ENCODE results near the gene NUDT8. TPM values are rescaled to one million over a fixed set of nuclear protein-coding genes. Genes with fewer than 3 reads are reported as not detected.
"Not testable (repeated sequence)": the region's sequence is repeated elsewhere in the genome, so short reads cannot be mapped to it uniquely, and the experiment has no call there.

Gene NUDT8
- total and polyA plus RNA-seq, 5 donors from 2014 or later: 1.2 to 3.7 (median 2.1) TPM

DNA sequence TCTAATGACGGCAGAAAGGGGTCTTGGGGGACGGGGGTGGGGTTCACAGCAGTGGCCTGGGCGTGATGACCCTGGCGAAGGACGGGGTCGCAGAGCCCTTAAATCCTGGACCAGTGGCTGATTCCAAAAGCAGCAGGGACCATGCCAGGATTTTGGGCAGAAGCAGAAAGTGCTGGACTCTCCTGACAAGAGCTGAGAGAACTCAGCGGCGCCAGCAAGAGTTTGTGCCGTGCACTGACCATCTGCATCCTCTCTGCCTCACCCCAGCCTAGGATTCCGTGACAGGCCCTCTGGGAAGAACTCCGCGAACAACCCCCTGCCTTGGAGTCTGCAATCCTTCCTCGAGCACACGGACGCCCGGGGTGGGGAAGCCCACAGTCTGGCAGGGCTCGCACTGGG lies 23.6 kb downstream of the NUDT8 start:
- Mint-ChIP-seq H3K4me1 (peaks cover 0 to 25% (median 11%) of the 10 kb centered on the region in 4 donors), H3K27ac (peak overlapping the region; percentile 70 to 92 (median 91)), H3K27me3 (peaks cover 20% of the 10 kb centered on the region), H3K36me3 (peaks cover 14% of the 10 kb centered on the region), H3K4me3 (peak overlapping the region; percentile 88 to 92 (median 90)), H3K9me3 (peaks cover 0 to 2% (median 0%) of the 10 kb centered on the region in 7 donors)
- H3K9me3 ChIP-seq (ENCODE audit: control insufficient read depth in 2 of 2, low read length in 2 of 2): no peaks in the 10 kb centered on the region
- no peak for ATAC-seq (ENCODE audit: low read depth in 2 of 2)
- no peak for DNase-seq
- peaks cover 9% of the 10 kb centered on the region for H3K27me3 ChIP-seq (ENCODE audit: control insufficient read depth, insufficient read depth, low read length)
- H3K4me3 ChIP-seq (ENCODE audit: low read depth, low read length): peak overlapping the region; percentile 79
- H3K36me3 ChIP-seq (ENCODE audit: control insufficient read depth, insufficient read depth, low read length): peaks cover 20% of the 10 kb centered on the region
- H3K4me1 ChIP-seq (ENCODE audit: control insufficient read depth, insufficient read depth, low read length, poor library complexity, severe bottlenecking): peaks cover 21% of the 10 kb centered on the region
- peak overlapping the region; percentile 75 for H3K27ac ChIP-seq (ENCODE audit: insufficient read depth, low read length, poor library complexity, severe bottlenecking)

DNA sequence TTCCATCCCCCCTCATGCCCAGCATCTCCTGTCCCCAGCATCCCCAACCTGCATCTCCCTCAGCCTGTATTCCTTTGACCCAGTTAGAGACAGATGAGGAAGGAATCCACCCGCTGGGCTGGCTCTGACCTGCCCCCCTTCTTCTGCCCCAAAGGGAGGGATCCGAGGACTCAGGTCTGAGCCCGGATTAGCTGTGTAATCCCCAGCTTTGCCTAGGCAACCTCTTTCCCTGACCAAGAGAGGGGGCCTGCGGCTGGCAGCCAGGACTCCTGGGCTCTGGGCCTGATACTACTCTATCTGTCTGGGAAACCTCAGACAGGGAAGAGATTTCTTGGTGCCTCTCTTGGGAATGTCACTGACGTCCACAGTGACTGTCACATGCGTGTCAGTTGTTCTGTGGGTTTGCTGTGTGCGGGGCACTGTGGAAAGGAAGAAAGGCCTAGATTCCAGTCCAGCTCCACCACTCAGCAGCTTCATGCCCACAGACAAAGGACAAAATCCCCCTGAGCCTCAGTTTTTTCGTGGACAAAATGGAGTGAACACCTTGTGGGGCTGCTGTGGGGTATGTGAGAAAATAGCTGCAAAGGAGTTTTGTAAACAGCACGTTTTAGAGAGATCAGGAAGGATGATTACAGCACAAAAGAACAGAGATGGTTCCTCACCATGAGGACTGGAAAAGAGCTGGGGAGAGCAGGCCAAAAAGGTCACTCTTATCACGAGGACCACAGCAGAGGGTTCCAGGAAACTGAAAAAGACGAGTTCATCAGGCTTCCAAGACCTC lies 24.3 kb downstream of the NUDT8 start:
- peaks cover 21% of the 10 kb centered on the region for H3K4me1 ChIP-seq (ENCODE audit: control insufficient read depth, insufficient read depth, low read length, poor library complexity, severe bottlenecking)
- ATAC-seq (ENCODE audit: low read depth in 2 of 2): no peak
- H3K9me3 ChIP-seq (ENCODE audit: control insufficient read depth in 2 of 2, low read length in 2 of 2): no peaks in the 10 kb centered on the region
- H3K4me3 Mint-ChIP-seq: peak overlapping the region; percentile 29 to 89 (median 68)
- DNase-seq: no peak
- H3K27me3 Mint-ChIP-seq: peaks cover 25% of the 10 kb centered on the region
- H3K36me3 Mint-ChIP-seq: peaks cover 14% of the 10 kb centered on the region
- H3K4me3 ChIP-seq (ENCODE audit: low read depth, low read length): no peak overlapping the region
- H3K27ac Mint-ChIP-seq: peak overlapping the region; percentile 31 to 92 (median 32)
- H3K27me3 ChIP-seq (ENCODE audit: control insufficient read depth, insufficient read depth, low read length): peaks cover 10% of the 10 kb centered on the region
- H3K27ac ChIP-seq (ENCODE audit: insufficient read depth, low read length, poor library complexity, severe bottlenecking): no peak overlapping the region
- peaks cover 0 to 25% (median 12%) of the 10 kb centered on the region in 4 donors for H3K4me1 Mint-ChIP-seq
- H3K9me3 Mint-ChIP-seq: peaks cover 0 to 2% (median 0%) of the 10 kb centered on the region in 7 donors
- H3K36me3 ChIP-seq (ENCODE audit: control insufficient read depth, insufficient read depth, low read length): peaks cover 13% of the 10 kb centered on the region

DNA sequence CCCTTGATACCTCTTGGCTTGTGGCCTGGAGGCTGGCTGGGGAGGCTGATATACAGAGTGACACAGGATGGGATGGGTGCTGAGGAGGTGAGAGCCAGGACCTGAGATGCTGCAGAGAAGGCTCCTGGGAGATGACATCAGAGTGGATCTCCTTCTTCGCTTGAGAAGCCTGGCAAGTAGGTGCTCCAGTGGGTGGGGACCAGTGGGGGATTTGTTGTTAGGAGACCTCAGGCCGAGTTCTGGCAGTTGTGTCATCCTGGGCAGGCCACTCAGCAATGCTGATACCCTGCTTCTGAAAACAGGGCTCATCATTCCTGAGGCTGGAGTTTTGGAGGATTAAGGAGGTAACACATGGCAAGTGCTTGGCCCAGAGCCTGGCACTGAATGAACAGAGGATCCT lies 24.9 kb downstream of the NUDT8 start:
- Histone ChIP-seq H3K27ac (ENCODE audit: insufficient read depth, low read length, poor library complexity, severe bottlenecking) (no peak overlapping the region), H3K36me3 (ENCODE audit: control insufficient read depth, insufficient read depth, low read length) (peaks cover 8% of the 10 kb centered on the region), H3K4me1 (ENCODE audit: control insufficient read depth, insufficient read depth, low read length, poor library complexity, severe bottlenecking) (peaks cover 21% of the 10 kb centered on the region), H3K27me3 (ENCODE audit: control insufficient read depth, insufficient read depth, low read length) (peaks cover 10% of the 10 kb centered on the region), H3K4me3 (ENCODE audit: low read depth, low read length) (no peak overlapping the region), H3K9me3 (ENCODE audit: control insufficient read depth in 2 of 2, low read length in 2 of 2) (no peaks in the 10 kb centered on the region)
- ATAC-seq (ENCODE audit: low read depth in 2 of 2): no peak
- H3K36me3 Mint-ChIP-seq: peaks cover 10% of the 10 kb centered on the region
- H3K4me3 Mint-ChIP-seq: peak overlapping the region in 3 of 4 donors; percentile 24 to 80 (median 62)
- peaks cover 31% of the 10 kb centered on the region for H3K27me3 Mint-ChIP-seq
- peak overlapping the region in 2 of 3 donors; percentile 31 to 32 for H3K27ac Mint-ChIP-seq
- H3K9me3 Mint-ChIP-seq: peaks cover 0 to 2% (median 0%) of the 10 kb centered on the region in 7 donors
- peaks cover 0 to 25% (median 12%) of the 10 kb centered on the region in 4 donors for H3K4me1 Mint-ChIP-seq
- no peak for DNase-seq

DNA sequence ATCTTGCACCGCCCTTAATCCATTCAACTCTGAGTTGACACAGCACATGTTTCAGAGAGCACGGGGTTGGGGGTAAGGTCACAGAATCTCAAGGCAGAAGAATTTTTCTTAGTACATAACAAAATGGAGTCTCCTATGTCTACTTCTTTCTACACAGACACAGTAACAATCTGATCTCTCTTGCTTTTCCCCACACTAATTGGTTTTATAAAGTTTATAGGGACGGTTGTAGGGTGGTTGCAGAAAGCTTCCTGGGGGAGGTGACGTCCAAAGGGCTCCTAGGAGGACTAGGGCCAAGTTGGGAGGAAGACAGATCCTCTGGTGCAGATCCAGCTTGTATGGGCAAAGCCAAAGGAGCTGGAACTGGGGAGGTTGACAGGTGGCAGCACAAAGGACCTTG lies 25.6 kb downstream of the NUDT8 start:
- not testable (repeated sequence) for H3K4me3 ChIP-seq (ENCODE audit: low read depth, low read length); H3K27ac Mint-ChIP-seq; H3K9me3 Mint-ChIP-seq; H3K27me3 ChIP-seq (ENCODE audit: control insufficient read depth, insufficient read depth, low read length); H3K9me3 ChIP-seq (ENCODE audit: control insufficient read depth in 2 of 2, low read length in 2 of 2); ATAC-seq (ENCODE audit: low read depth in 2 of 2); DNase-seq; H3K36me3 ChIP-seq (ENCODE audit: control insufficient read depth, insufficient read depth, low read length); H3K27ac ChIP-seq (ENCODE audit: insufficient read depth, low read length, poor library complexity, severe bottlenecking); H3K36me3 Mint-ChIP-seq
- peaks cover 38% of the 10 kb centered on the region for H3K27me3 Mint-ChIP-seq
- peak overlapping the region; percentile 23 to 80 (median 56) for H3K4me3 Mint-ChIP-seq
- peaks cover 0 to 25% (median 12%) of the 10 kb centered on the region in 4 donors for H3K4me1 Mint-ChIP-seq
- H3K4me1 ChIP-seq (ENCODE audit: control insufficient read depth, insufficient read depth, low read length, poor library complexity, severe bottlenecking): peaks cover 21% of the 10 kb centered on the region

DNA sequence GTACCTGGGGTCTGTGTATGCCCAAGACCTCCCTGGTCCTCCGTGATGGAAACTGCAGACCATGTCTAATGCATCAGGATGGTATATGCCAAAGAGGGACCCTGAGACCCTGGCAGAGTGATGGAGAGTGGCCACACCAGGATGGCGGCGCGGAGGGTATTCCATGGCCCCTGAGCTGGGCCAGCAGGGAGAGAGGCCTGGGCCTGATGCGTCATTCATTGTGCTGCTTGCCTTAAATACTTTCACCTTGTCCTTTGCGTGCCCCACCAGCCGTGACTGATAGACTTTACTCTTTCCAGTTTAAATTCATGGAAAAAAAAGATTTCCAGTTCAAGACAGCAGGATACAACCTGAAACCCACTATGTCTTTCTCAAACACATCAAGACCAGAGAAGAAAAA lies 28.6 kb downstream of the NUDT8 start:
- no peak overlapping the region for H3K27ac Mint-ChIP-seq
- Histone ChIP-seq H3K9me3 (ENCODE audit: control insufficient read depth in 2 of 2, low read length in 2 of 2) (peaks cover 0 to 2% of the 10 kb centered on the region in 2 experiments), H3K4me1 (ENCODE audit: control insufficient read depth, insufficient read depth, low read length, poor library complexity, severe bottlenecking) (peaks cover 4% of the 10 kb centered on the region), H3K4me3 (ENCODE audit: low read depth, low read length) (no peak overlapping the region), H3K27ac (ENCODE audit: insufficient read depth, low read length, poor library complexity, severe bottlenecking) (no peak overlapping the region), H3K27me3 (ENCODE audit: control insufficient read depth, insufficient read depth, low read length) (peaks cover 10% of the 10 kb centered on the region), H3K36me3 (ENCODE audit: control insufficient read depth, insufficient read depth, low read length) (no peaks in the 10 kb centered on the region)
- ATAC-seq (ENCODE audit: low read depth in 2 of 2) (no peak), DNase-seq (no peak)
- no peaks in the 10 kb centered on the region for H3K9me3 Mint-ChIP-seq
- H3K36me3 Mint-ChIP-seq: no peaks in the 10 kb centered on the region
- H3K27me3 Mint-ChIP-seq: peaks cover 49% of the 10 kb centered on the region
- H3K4me3 Mint-ChIP-seq: no peak overlapping the region
- peaks cover 0 to 7% (median 5%) of the 10 kb centered on the region in 4 donors for H3K4me1 Mint-ChIP-seq

DNA sequence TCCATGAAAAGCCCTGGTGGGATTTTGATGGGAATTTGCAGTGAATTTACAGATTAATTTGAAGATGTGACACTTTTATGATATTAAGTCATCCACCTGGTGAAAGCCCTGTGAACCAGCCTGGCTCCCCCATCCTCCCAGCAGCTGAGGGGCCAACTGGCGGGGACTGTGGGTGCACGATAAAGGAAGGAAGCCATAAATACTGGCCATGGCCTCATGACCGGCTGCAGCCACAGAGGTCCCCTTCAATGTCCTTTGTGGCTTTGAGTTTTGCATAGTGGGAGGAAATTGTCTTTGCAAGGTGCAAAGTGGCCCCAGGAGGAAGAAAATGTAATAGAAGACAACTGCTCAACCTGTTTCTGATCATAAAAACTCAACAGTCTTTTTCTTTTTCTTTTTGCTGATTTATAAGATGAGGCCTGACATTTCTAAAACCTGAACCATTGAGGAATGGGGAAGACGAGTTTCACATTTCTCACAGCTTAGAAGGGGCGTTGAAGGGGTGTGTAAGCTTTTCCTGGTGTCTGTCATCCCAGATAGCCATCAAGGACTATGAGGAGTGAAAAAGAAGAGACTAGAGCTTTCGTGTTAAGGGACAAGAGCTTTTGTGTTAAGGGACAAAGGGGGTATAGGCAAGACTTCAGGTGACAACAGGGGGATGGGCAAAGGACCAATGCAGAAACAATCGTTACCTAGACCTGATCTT lies 29.3 kb downstream of the NUDT8 start:
- no peaks in the 10 kb centered on the region for H3K36me3 ChIP-seq (ENCODE audit: control insufficient read depth, insufficient read depth, low read length)
- H3K27me3 ChIP-seq (ENCODE audit: control insufficient read depth, insufficient read depth, low read length): peaks cover 10% of the 10 kb centered on the region
- H3K27me3 Mint-ChIP-seq: peaks cover 49% of the 10 kb centered on the region
- no peak overlapping the region for H3K4me3 ChIP-seq (ENCODE audit: low read depth, low read length)
- H3K27ac Mint-ChIP-seq: no peak overlapping the region
- no peak overlapping the region for H3K27ac ChIP-seq (ENCODE audit: insufficient read depth, low read length, poor library complexity, severe bottlenecking)
- ATAC-seq (ENCODE audit: low read depth in 2 of 2): no peak
- H3K36me3 Mint-ChIP-seq: no peaks in the 10 kb centered on the region
- no peaks in the 10 kb centered on the region for H3K4me1 ChIP-seq (ENCODE audit: control insufficient read depth, insufficient read depth, low read length, poor library complexity, severe bottlenecking)
- peaks cover 0 to 7% (median 1%) of the 10 kb centered on the region in 4 donors for H3K4me1 Mint-ChIP-seq
- DNase-seq: no peak
- H3K9me3 Mint-ChIP-seq: no peaks in the 10 kb centered on the region
- H3K4me3 Mint-ChIP-seq: no peak overlapping the region
- peaks cover 0 to 2% of the 10 kb centered on the region in 2 experiments for H3K9me3 ChIP-seq (ENCODE audit: control insufficient read depth in 2 of 2, low read length in 2 of 2)

DNA sequence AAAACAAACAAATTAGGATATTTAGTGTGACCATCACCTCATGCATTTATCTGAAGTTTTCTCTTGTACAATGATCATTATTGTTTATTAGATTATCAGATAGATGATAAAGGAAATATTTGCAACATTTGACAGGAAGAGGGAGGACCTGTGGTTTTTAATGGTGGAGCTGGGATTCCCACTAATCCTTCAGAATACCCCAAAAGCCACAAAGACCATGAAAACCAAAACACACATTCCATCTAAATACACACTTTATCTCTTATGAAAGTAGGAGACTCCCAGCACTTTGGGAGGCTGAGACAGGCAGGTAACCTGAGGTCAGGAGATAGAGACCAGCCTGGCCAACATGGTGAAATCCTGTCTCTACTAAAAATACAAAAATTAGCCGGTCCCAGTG lies 30.6 kb downstream of the NUDT8 start:
- Histone ChIP-seq H3K9me3 (ENCODE audit: control insufficient read depth in 2 of 2, low read length in 2 of 2) (peaks cover 0 to 2% of the 10 kb centered on the region in 2 experiments), H3K27ac (ENCODE audit: insufficient read depth, low read length, poor library complexity, severe bottlenecking) (no peak overlapping the region), H3K36me3 (ENCODE audit: control insufficient read depth, insufficient read depth, low read length) (no peaks in the 10 kb centered on the region), H3K4me1 (ENCODE audit: control insufficient read depth, insufficient read depth, low read length, poor library complexity, severe bottlenecking) (no peaks in the 10 kb centered on the region), H3K4me3 (ENCODE audit: low read depth, low read length) (no peak overlapping the region), H3K27me3 (ENCODE audit: control insufficient read depth, insufficient read depth, low read length) (peaks cover 10% of the 10 kb centered on the region)
- H3K27me3 Mint-ChIP-seq: peaks cover 47% of the 10 kb centered on the region
- ATAC-seq (ENCODE audit: low read depth in 2 of 2) (no peak), DNase-seq (no peak)
- H3K4me1 Mint-ChIP-seq: peaks cover 0 to 2% (median under 1%) of the 10 kb centered on the region in 4 donors
- no peak overlapping the region for H3K27ac Mint-ChIP-seq
- no peak overlapping the region for H3K4me3 Mint-ChIP-seq
- no peaks in the 10 kb centered on the region for H3K9me3 Mint-ChIP-seq
- H3K36me3 Mint-ChIP-seq: no peaks in the 10 kb centered on the region

Data from CD4-positive, CD25-positive, alpha-beta regulatory T cell (primary cell).